Endodermal cell (in vitro differentiated cells): ENCODE results near the gene C18orf63. TPM values are rescaled to one million over a fixed set of nuclear protein-coding genes. Genes with fewer than 3 reads are reported as not detected.
A peak's percentile ranks its signal among the peaks of the same experiment; 100 is the strongest.

Experiments used
- DNase-seq: peaks from one replicate; pipeline ENCODE4 v3.0.0-alpha.2; 2017
- H3K27ac ChIP-seq: 2 replicates; pipeline ENCODE4 v1.5.1; 2013; ENCODE audit warnings: mild to moderate bottlenecking, low read depth, low read length, moderate library complexity
- H3K27me3 ChIP-seq: 2 replicates; pipeline ENCODE4 v1.6.1; 2013; ENCODE audit warnings: mild to moderate bottlenecking, low read length, moderate library complexity; ENCODE audit not compliant: insufficient read depth, control insufficient read depth, poor library complexity, severe bottlenecking
- H3K36me3 ChIP-seq: 2 replicates; pipeline ENCODE4 v1.7.0; 2013; ENCODE audit warnings: mild to moderate bottlenecking, low read length, moderate library complexity; ENCODE audit not compliant: control insufficient read depth, insufficient read depth
- H3K4me1 ChIP-seq: one replicate; pipeline ENCODE4 v1.7.0; 2013; ENCODE audit warnings: low read length; ENCODE audit not compliant: control insufficient read depth, insufficient read depth
- H3K4me3 ChIP-seq: 2 replicates; pipeline ENCODE4 v1.5.1; 2013; ENCODE audit warnings: mild to moderate bottlenecking, low read length, moderate library complexity
- H3K9ac ChIP-seq: 2 replicates; pipeline ENCODE4 v1.6.1; 2013; ENCODE audit warnings: mild to moderate bottlenecking, low read length, moderate library complexity; ENCODE audit not compliant: poor library complexity, severe bottlenecking; ENCODE audit errors: extremely low read depth
- H3K9me3 ChIP-seq: 2 replicates; pipeline ENCODE4 v1.6.1; 2013; ENCODE audit warnings: mild to moderate bottlenecking, low read length, moderate library complexity; ENCODE audit not compliant: control insufficient read depth
- H3K27ac Mint-ChIP-seq: 2 replicates; pipeline ENCODE4 v1.8.0; 2020; ENCODE audit warnings: mixed read lengths
- H3K27me3 Mint-ChIP-seq: 2 replicates; pipeline ENCODE4 v1.8.0; 2021; ENCODE audit warnings: mild to moderate bottlenecking, mixed read lengths; ENCODE audit not compliant: insufficient read depth
- H3K36me3 Mint-ChIP-seq: 2 replicates; pipeline ENCODE4 v1.8.0; 2020; ENCODE audit warnings: low read depth, mixed read lengths
- H3K4me1 Mint-ChIP-seq: 2 replicates; pipeline ENCODE4 v1.8.0; 2020; ENCODE audit warnings: mixed read lengths
- H3K4me3 Mint-ChIP-seq: 2 replicates; pipeline ENCODE4 v1.8.0; 2020; ENCODE audit warnings: mild to moderate bottlenecking, moderate library complexity, mixed read lengths
- H3K9me3 Mint-ChIP-seq: 2 replicates; pipeline ENCODE4 v1.8.0; 2020; ENCODE audit warnings: mild to moderate bottlenecking, mixed read lengths
- WGBS, 2 experiments: methylation state at CpG; one replicate each; pipeline versions ENCODE4 v1.1.5 to v1.1.7; 2013; ENCODE audit warnings: missing lambda C conversion rate in 2 of 2, mixed read lengths in 1 of 2; ENCODE audit not compliant: insufficient coverage in 1 of 2, insufficient read length in 1 of 2; 5-methylcytosine and 5-hydroxymethylcytosine counted together
- total RNA-seq, 2 donors: library from RNA; stranded (reverse); fragmentation: NEBNext Ultra II Directional in 1 of 2; extraction: Animal tissue kit (Norgen Biotek cat#: 25700) in 1 of 2; gene quantifications; 2 replicates in 1 of 2; 3 replicates in 1 of 2; pipeline ENCODE4 v1.2.1, GENCODE V29; 2021
- TF ChIP-seq, protein P1 (sequence below): fragments of 200-600 bp; sonication (generic); conservative IDR thresholded peaks from 2 replicates; pipeline ENCODE4 v1.5.0; 2021; ENCODE audit warnings: antibody characterized with exemption, mild to moderate bottlenecking

Gene C18orf63
- total RNA-seq, 2 donors from 2014 or later, result not detected

DNA sequence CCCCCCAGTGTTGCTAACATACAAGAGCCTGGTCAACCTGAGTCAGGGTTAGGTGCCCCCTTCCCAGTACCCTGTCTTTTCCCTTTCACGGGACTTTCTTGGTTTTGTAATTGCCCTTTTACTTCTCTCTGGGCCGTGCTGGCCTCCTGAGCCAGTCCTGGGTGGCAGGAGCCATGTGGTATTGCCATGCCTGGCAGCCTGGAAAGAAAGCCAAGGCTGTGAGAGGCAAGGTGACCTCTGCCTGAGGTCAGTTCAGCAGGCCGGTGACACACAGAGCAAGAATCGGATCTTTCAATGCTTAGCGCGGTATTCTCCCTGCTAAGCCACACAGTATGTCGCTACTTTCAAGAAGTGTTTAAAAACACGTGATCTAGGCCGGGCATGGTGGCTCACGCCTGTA is 52.3 kb downstream of the C18orf63 start:
- Mint-ChIP-seq H3K4me3 (no peak overlapping the region), H3K27me3 (no peaks in the 10 kb centered on the region), H3K27ac (peak overlapping the region; percentile 71), H3K9me3 (no peaks in the 10 kb centered on the region), H3K4me1 (peaks cover 15% of the 10 kb centered on the region), H3K36me3 (no peaks in the 10 kb centered on the region)
- Histone ChIP-seq H3K36me3 (no peaks in the 10 kb centered on the region), H3K4me1 (peaks cover 3% of the 10 kb centered on the region), H3K4me3 (no peak overlapping the region), H3K27ac (no peak overlapping the region), H3K9ac (no peak overlapping the region), H3K9me3 (no peaks in the 10 kb centered on the region), H3K27me3 (no peaks in the 10 kb centered on the region)
- no peak for DNase-seq
- WGBS, 2 experiments, result 95% methylated on average over 8 to 10 of the region's 10 CpGs
- TF ChIP-seq, protein P1, sequence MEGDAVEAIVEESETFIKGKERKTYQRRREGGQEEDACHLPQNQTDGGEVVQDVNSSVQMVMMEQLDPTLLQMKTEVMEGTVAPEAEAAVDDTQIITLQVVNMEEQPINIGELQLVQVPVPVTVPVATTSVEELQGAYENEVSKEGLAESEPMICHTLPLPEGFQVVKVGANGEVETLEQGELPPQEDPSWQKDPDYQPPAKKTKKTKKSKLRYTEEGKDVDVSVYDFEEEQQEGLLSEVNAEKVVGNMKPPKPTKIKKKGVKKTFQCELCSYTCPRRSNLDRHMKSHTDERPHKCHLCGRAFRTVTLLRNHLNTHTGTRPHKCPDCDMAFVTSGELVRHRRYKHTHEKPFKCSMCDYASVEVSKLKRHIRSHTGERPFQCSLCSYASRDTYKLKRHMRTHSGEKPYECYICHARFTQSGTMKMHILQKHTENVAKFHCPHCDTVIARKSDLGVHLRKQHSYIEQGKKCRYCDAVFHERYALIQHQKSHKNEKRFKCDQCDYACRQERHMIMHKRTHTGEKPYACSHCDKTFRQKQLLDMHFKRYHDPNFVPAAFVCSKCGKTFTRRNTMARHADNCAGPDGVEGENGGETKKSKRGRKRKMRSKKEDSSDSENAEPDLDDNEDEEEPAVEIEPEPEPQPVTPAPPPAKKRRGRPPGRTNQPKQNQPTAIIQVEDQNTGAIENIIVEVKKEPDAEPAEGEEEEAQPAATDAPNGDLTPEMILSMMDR, result no peak

DNA sequence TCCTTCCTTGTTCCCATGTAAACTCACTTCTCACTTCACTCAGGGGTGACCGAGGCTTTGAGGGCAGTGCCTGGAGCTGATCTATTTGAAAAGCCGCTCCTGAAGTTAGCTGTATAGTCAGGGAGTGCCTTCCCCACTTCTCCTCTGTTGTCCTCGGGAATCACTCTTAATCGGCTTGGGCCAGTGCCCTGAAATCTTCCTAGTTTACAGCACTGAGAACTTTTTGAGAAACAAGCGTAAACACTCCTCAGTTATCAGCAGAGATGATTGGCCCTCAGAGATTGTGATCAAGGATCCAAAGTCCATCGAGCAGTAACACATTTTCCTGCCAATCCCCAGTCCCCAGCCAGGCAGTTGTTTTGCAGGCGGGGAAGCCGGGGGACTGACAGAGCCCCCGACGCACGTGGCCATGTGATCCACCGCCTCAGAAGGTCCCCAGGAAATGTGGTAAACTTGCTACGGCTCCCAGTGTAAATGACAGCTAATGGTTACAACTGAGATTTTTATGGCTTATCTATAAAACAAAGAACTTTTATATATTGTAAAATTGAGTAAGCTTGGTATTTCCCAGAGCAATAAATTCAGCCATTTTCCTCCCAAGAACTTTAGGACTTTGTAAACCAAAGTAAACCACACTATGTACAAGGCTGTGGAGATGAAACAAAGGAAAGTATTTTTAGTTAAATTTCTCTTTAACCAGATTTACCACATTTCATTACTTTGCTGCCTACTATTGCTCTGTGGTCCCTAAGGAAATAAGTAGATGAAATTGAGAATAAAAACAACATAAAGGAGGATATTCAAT is 53.5 kb downstream of the C18orf63 start:
- no peak overlapping the region for H3K4me3 ChIP-seq
- 85 to 87% methylated on average over 6 to 12 of the region's 13 CpGs for WGBS, 2 experiments

DNA sequence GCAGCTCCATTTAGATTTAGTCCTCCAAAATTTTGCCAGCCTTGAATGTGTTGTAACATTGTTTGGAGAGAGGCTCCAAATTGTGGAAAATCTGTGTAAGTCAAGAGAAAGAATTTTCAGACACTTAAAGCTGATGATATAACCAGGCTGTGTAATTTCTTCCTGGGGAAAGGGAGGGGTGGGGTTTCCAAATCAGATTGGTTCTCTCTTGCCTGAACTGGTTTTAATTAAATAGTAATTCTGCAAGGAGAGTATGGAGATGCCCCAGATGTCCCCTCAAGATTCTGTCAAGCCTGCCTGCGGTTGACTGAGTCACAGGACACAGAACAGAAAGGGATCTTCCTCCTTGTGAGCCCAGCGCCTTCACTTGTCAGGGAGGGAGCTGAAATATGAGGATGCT is 54.5 kb downstream of the C18orf63 start:
- Mint-ChIP-seq H3K36me3 (no peaks in the 10 kb centered on the region), H3K27me3 (no peaks in the 10 kb centered on the region), H3K27ac (no peak overlapping the region), H3K4me3 (no peak overlapping the region), H3K4me1 (peaks cover 20% of the 10 kb centered on the region), H3K9me3 (no peaks in the 10 kb centered on the region)
- H3K4me1 ChIP-seq, result peaks cover 7% of the 10 kb centered on the region
- WGBS, 2 experiments, result 88 to 100% methylated on average over 1 to 2 of the region's 2 CpGs
- no peak overlapping the region for H3K4me3 ChIP-seq
- no peaks in the 10 kb centered on the region for H3K36me3 ChIP-seq
- no peak overlapping the region for H3K27ac ChIP-seq
- no peak overlapping the region for H3K9ac ChIP-seq
- DNase-seq, result no peak
- no peaks in the 10 kb centered on the region for H3K27me3 ChIP-seq
- TF ChIP-seq, protein P1, result no peak
- no peaks in the 10 kb centered on the region for H3K9me3 ChIP-seq

More for the DNA sequence above, 53.5 kb downstream of the C18orf63 start:
- peaks cover 17% of the 10 kb centered on the region for H3K4me1 Mint-ChIP-seq
- no peak overlapping the region for H3K27ac ChIP-seq
- H3K36me3 ChIP-seq, result no peaks in the 10 kb centered on the region
- H3K9me3 Mint-ChIP-seq, result no peaks in the 10 kb centered on the region
- no peaks in the 10 kb centered on the region for H3K27me3 Mint-ChIP-seq
- TF ChIP-seq, protein P1, result no peak
- H3K4me3 Mint-ChIP-seq, result no peak overlapping the region
- DNase-seq, result no peak
- H3K4me1 ChIP-seq, result peaks cover 5% of the 10 kb centered on the region
- H3K9ac ChIP-seq, result no peak overlapping the region
- no peaks in the 10 kb centered on the region for H3K36me3 Mint-ChIP-seq
- H3K9me3 ChIP-seq, result no peaks in the 10 kb centered on the region
- peak overlapping the region; percentile 37 for H3K27ac Mint-ChIP-seq
- H3K27me3 ChIP-seq, result no peaks in the 10 kb centered on the region
